MM.1S (cell line): Measurements from ENCODE around the gene ANXA10.

Experiments used
- EZH2 ChIP-seq: fragments of 300-600 bp; sonication (generic); optimal IDR thresholded peaks from 2 replicates; pipeline ENCODE3; 2017; ENCODE audit warnings: low read depth, mild to moderate bottlenecking, antibody characterized with exemption, low read length, mixed read lengths
- EZH2phosphoT487 ChIP-seq: fragments of 300-600 bp; sonication (generic); IDR thresholded peaks from 2 replicates; pipeline ENCODE4 v1.6.1; 2018; ENCODE audit warnings: antibody characterized with exemption, low read length
- TF ChIP-seq, protein P1 (sequence below): fragments of 300-600 bp; sonication (generic); IDR thresholded peaks from 2 replicates; pipeline ENCODE4 v1.5.1; 2016; ENCODE audit warnings: antibody characterized with exemption, low read length, mixed read lengths

DNA sequence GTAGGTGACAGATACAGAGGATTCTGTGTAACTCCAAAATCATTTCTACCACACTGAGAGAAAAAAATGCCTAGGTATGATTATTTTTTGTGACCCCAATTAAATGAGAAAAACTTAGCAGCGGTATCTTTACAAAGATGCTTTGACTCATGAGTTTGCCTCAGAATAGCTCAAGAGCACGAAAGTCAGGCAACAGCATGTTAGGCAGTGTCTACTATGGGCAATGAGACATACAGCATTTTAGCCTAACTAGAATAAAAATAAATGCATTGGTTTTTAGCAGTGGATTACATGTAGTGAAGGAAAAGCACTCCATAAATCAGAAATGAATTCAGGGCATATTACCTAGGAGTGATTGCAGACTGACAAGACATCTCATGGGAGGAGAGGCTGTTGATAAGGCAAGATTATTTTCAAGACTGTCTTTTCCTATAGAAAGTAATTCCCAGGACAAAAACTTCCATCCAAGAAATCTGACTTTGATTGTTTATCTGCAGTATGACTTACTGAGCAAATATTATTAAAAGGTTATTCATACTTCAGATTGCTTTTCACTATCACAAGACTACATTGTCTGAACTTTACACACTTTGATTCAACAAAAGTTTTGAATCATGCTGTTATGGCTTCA, 3.6 kb downstream of the ANXA10 start:
- TF ChIP-seq EZH2 (no peak), EZH2phosphoT487 (no peak)
- TF ChIP-seq, protein P1, sequence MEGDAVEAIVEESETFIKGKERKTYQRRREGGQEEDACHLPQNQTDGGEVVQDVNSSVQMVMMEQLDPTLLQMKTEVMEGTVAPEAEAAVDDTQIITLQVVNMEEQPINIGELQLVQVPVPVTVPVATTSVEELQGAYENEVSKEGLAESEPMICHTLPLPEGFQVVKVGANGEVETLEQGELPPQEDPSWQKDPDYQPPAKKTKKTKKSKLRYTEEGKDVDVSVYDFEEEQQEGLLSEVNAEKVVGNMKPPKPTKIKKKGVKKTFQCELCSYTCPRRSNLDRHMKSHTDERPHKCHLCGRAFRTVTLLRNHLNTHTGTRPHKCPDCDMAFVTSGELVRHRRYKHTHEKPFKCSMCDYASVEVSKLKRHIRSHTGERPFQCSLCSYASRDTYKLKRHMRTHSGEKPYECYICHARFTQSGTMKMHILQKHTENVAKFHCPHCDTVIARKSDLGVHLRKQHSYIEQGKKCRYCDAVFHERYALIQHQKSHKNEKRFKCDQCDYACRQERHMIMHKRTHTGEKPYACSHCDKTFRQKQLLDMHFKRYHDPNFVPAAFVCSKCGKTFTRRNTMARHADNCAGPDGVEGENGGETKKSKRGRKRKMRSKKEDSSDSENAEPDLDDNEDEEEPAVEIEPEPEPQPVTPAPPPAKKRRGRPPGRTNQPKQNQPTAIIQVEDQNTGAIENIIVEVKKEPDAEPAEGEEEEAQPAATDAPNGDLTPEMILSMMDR, result no peak
